Limb (tissue), 2 donors: ENCODE results near the gene TM9SF4.

Source experiments
- DNase-seq, 2 donors: peaks; one replicate each; pipeline ENCODE4 v3.0.0-alpha.2; 2016; ENCODE audit errors: extremely low spot score in 2 of 2

TM9SF4 gene

GRCh38 chr20:32205843-32206759 is 96.6 kb downstream of the TM9SF4 start:
- no peak for DNase-seq

- DNase-seq, result no peak
These were observed 97.5 kb downstream of the TM9SF4 start for GRCh38 chr20:32206760-32207625.

DNA sequence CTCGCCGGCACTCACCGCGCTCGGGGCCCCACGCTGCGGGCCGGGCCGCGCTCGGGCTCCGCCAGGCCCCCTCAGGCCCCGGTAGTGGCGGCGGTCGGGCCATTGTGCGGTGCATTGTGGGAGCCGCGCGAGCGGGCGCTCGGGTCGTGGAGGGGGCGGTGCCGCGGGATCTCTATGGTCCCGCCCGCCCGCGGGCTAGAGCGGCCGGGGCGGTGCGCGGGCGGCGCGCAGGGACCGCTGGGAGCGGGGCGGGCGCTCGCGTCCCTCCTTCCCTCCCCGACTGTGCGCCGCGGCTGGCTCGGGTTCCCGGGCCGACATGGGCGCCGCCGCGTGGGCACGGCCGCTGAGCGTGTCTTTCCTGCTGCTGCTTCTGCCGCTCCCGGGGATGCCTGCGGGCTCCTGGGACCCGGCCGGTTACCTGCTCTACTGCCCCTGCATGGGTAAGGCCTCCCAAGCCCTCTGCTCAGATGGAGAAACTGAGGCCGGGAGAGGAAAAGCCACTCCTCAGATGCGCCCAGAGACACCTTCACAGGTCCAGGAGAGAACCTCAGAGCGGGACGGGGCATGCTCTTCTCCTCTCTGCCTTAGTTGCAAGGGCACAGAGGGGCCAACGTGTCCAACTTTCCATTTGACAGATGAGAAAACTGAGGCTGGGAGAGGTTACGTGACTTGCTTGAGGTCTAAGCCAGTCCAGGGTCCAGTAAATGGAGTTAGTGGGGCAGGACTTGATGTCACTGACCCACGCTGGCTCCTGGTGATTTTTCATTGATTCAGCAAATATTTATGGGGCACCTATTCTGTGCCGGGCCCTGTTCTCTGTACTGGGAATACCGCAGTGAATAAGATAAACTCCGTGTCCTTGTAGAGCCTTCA is 98.3 kb downstream of the TM9SF4 start, which contains the start of the genes PLAGL2 and POFUT1:
PLAGL2 (minus strand) TSS at position 118 of the 873 bp plus-strand sequence. CDS start 5,565 bp downstream, outside the sequence.
POFUT1 (plus strand) TSS at position 255 of the 873 bp plus-strand sequence; CDS start at position 317, 62 bp downstream.
- peak; percentile 86 to 93 for DNase-seq

- DNase-seq, result no peak
These were observed 99.1 kb downstream of the TM9SF4 start for GRCh38 chr20:32208499-32209154.

DNA sequence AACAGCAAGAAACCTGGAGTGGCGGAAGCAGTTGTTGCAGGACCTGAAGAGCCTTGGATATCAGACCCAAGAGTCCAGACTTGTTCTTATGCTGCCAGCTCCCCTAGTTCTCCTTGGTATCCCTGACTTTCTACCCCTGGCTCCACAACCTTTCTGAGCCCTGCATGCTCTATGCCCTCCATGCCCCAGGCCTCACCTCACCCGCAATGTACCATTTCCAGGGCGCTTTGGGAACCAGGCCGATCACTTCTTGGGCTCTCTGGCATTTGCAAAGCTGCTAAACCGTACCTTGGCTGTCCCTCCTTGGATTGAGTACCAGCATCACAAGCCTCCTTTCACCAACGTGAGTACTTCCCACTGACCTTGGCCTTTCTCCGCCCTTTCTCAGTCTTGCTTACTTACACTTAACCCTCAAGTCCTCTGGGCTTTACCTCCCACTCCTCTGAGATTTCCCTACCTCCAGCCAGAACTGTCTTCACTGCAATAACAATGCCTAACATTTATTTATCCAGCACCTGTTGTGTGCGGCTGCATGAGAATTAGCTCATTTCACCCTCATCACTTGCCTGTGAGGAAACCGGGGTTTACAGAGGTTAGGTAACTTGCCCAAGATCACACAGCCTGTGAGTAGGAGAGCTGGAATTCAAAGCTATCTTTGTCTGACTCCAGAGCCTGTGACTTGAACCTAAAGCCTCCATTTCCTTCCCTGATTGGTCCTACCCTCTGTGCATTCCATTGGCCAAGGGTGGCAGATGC is 100.5 kb downstream of the TM9SF4 start:
- no peak for DNase-seq

- DNase-seq, result no peak
These were observed 104.4 kb downstream of the TM9SF4 start for GRCh38 chr20:32213870-32214269.

DNA sequence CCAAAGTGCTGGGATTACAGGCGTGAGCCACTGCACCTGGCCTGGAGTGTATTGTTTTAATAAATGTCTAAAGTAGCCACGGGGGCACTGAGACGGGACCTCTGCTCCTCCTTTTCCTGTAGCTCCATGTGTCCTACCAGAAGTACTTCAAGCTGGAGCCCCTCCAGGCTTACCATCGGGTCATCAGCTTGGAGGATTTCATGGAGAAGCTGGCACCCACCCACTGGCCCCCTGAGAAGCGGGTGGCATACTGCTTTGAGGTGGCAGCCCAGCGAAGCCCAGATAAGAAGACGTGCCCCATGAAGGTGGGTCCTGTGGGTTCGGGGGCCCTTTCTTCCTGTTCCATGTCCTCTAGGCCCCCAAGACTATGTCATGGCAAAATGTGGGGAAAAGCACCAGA is 105.6 kb downstream of the TM9SF4 start:
- DNase-seq, result no peak

GRCh38 chr20:32215729-32216128 is 106.2 kb downstream of the TM9SF4 start:
- no peak for DNase-seq

- DNase-seq, result no peak
These were observed 106.9 kb downstream of the TM9SF4 start for GRCh38 chr20:32216179-32217142.
